Activated CD8-positive, alpha-beta T cell treated with anti-CD3 and anti-CD28 coated beads, Interleukin-2, amount 10 ng/mL, durations not matched to agents 7 days and 5 days (primary cell): ENCODE data around the gene PRDM15. TPM values are rescaled to one million over a fixed set of nuclear protein-coding genes. Genes with fewer than 3 reads are reported as not detected.

ENCODE experiments used
- ATAC-seq: fragments of 150-1000 bp; cut with Tn5 transposase; one replicate; pipeline ENCODE4 v1.10.0; 2021; ENCODE audit warnings: moderate library complexity
- CTCF ChIA-PET: fragments of 350-600 bp; sonication (Branson Sonifier 250); formaldehyde crosslinking; loops from one replicate; lab custom pipeline; 2021; ENCODE audit warnings: antibody characterized with exemption; lab: Charles Lee
- POLR2A ChIA-PET: fragments of 350-600 bp; sonication (Branson Sonifier 250); formaldehyde crosslinking; loops from one replicate; lab custom pipeline; 2021; ENCODE audit warnings: antibody characterized with exemption; lab: Charles Lee
- DNase-seq: peaks from one replicate; pipeline ENCODE4 v3.0.0-alpha.2; 2020
- H3K27ac Mint-ChIP-seq: one replicate; pipeline ENCODE4 v1.8.0; 2021; ENCODE audit warnings: mild to moderate bottlenecking, mixed read lengths
- H3K27me3 Mint-ChIP-seq: one replicate; pipeline ENCODE4 v1.8.0; 2021; ENCODE audit warnings: low read depth, mixed read lengths
- H3K36me3 Mint-ChIP-seq: one replicate; pipeline ENCODE4 v1.8.0; 2021; ENCODE audit warnings: low read depth, mixed read lengths
- H3K4me1 Mint-ChIP-seq: one replicate; pipeline ENCODE4 v1.8.0; 2021; ENCODE audit warnings: low read depth, mixed read lengths
- H3K4me3 Mint-ChIP-seq: one replicate; pipeline ENCODE4 v1.8.0; 2021; ENCODE audit warnings: mild to moderate bottlenecking, mixed read lengths
- H3K9me3 Mint-ChIP-seq: one replicate; pipeline ENCODE4 v1.8.0; 2022; ENCODE audit warnings: mixed read lengths; ENCODE audit not compliant: insufficient read depth
- total RNA-seq, 2 experiments: library from RNA; stranded (reverse); gene quantifications; one replicate each; pipeline ENCODE4 v1.2.3, GENCODE V29; 2021

The PRDM15 gene
- total RNA-seq, 2 experiments from 2014 or later, result 8.5 to 9.6 TPM

GRCh38 chr21:41895643-41896493 is 16.7 kb upstream of the PRDM15 start:
- ChIA-PET CTCF (interaction anchor here (0.6 to 1.4 kb wide), 14 partner anchors 10 to 745 kb away, joined by 3 to 7 read pairs (median 4); no protein-coding TSS in a partner anchor), POLR2A (interaction anchor here (0.6 to 1.4 kb wide), 6 partner anchors 10 to 226 kb away, joined by 3 to 6 read pairs (median 3); partner anchors contain the start of gene PRDM15)
- DNase-seq, result peak; percentile 83
- H3K4me3 Mint-ChIP-seq, result peak overlapping the region; percentile 1
- peak overlapping the region; percentile 80 for H3K27ac Mint-ChIP-seq
- H3K27me3 Mint-ChIP-seq, result no peaks in the 10 kb centered on the region
- H3K9me3 Mint-ChIP-seq, result no peaks in the 10 kb centered on the region
- peaks cover 49% of the 10 kb centered on the region for H3K4me1 Mint-ChIP-seq
- peak; percentile 91 for ATAC-seq
- peaks cover 4% of the 10 kb centered on the region for H3K36me3 Mint-ChIP-seq

GRCh38 chr21:41894922-41895557 is 15.9 kb upstream of the PRDM15 start:
- H3K27ac Mint-ChIP-seq, result peak overlapping the region; percentile 14

GRCh38 chr21:41894511-41894910 is 15.4 kb upstream of the PRDM15 start:
- POLR2A ChIA-PET, result interaction anchor here (1.0 kb wide), 1 partner anchor 15 kb away, joined by 3 read pairs; no protein-coding TSS in a partner anchor
- H3K27ac Mint-ChIP-seq, result no peak overlapping the region
- H3K4me3 Mint-ChIP-seq, result no peak overlapping the region
- no peaks in the 10 kb centered on the region for H3K27me3 Mint-ChIP-seq
- DNase-seq (no peak), ATAC-seq (no peak)
- H3K9me3 Mint-ChIP-seq, result no peaks in the 10 kb centered on the region
- CTCF ChIA-PET, result no interaction called here
- H3K4me1 Mint-ChIP-seq, result peaks cover 38% of the 10 kb centered on the region
- H3K36me3 Mint-ChIP-seq, result peaks cover 2% of the 10 kb centered on the region

More at GRCh38 chr21:41894922-41895557, 15.9 kb upstream of the PRDM15 start:
- ATAC-seq, result no peak
- DNase-seq, result no peak
- Mint-ChIP-seq H3K4me3 (no peak overlapping the region), H3K36me3 (peaks cover 2% of the 10 kb centered on the region), H3K9me3 (no peaks in the 10 kb centered on the region), H3K4me1 (peaks cover 43% of the 10 kb centered on the region), H3K27me3 (no peaks in the 10 kb centered on the region)
- CTCF ChIA-PET, result interaction anchor here (0.8 to 1.4 kb wide), 10 partner anchors 9 to 633 kb away, joined by 3 to 7 read pairs (median 4); no protein-coding TSS in a partner anchor
- POLR2A ChIA-PET, result interaction anchor here (0.6 to 1.4 kb wide), 4 partner anchors 15 to 140 kb away, joined by 3 to 6 read pairs (median 3); partner anchors contain the start of gene PRDM15

GRCh38 chr21:41892726-41893125 is 13.6 kb upstream of the PRDM15 start:
- POLR2A ChIA-PET, result no interaction called here
- H3K27me3 Mint-ChIP-seq, result no peaks in the 10 kb centered on the region
- no peak for ATAC-seq
- DNase-seq, result no peak
- H3K36me3 Mint-ChIP-seq, result no peaks in the 10 kb centered on the region
- H3K4me1 Mint-ChIP-seq, result peaks cover 22% of the 10 kb centered on the region
- CTCF ChIA-PET, result no interaction called here
- H3K27ac Mint-ChIP-seq, result no peak overlapping the region
- H3K4me3 Mint-ChIP-seq, result no peak overlapping the region
- no peaks in the 10 kb centered on the region for H3K9me3 Mint-ChIP-seq

GRCh38 chr21:41891132-41891531 is 12.0 kb upstream of the PRDM15 start:
- no peak for ATAC-seq
- CTCF ChIA-PET, result no interaction called here
- Mint-ChIP-seq H3K27me3 (no peaks in the 10 kb centered on the region), H3K4me1 (peaks cover 10% of the 10 kb centered on the region), H3K36me3 (no peaks in the 10 kb centered on the region), H3K4me3 (no peak overlapping the region), H3K27ac (no peak overlapping the region), H3K9me3 (no peaks in the 10 kb centered on the region)
- DNase-seq, result no peak
- POLR2A ChIA-PET, result no interaction called here

- H3K4me1 Mint-ChIP-seq, result peaks cover 3% of the 10 kb centered on the region
- H3K27me3 Mint-ChIP-seq, result no peaks in the 10 kb centered on the region
- POLR2A ChIA-PET, result no interaction called here
- H3K27ac Mint-ChIP-seq, result no peak overlapping the region
- H3K4me3 Mint-ChIP-seq, result no peak overlapping the region
- CTCF ChIA-PET, result no interaction called here
- no peak for DNase-seq
- H3K36me3 Mint-ChIP-seq, result no peaks in the 10 kb centered on the region
- no peak for ATAC-seq
- H3K9me3 Mint-ChIP-seq, result no peaks in the 10 kb centered on the region
These were observed 11.2 kb upstream of the PRDM15 start for GRCh38 chr21:41890355-41890754.

- Mint-ChIP-seq H3K9me3 (no peaks in the 10 kb centered on the region), H3K4me1 (no peaks in the 10 kb centered on the region), H3K27me3 (no peaks in the 10 kb centered on the region), H3K27ac (no peak overlapping the region), H3K4me3 (no peak overlapping the region), H3K36me3 (no peaks in the 10 kb centered on the region)
- no peak for ATAC-seq
- CTCF ChIA-PET, result interaction anchor here (0.7 kb wide), 1 partner anchor 9 kb away, joined by 3 read pairs; no protein-coding TSS in a partner anchor
- POLR2A ChIA-PET, result no interaction called here
- no peak for DNase-seq
These were observed 9.7 kb upstream of the PRDM15 start for GRCh38 chr21:41888749-41889376.

- DNase-seq (no peak), ATAC-seq (no peak)
- Mint-ChIP-seq H3K9me3 (no peaks in the 10 kb centered on the region), H3K36me3 (no peaks in the 10 kb centered on the region), H3K4me3 (no peak overlapping the region), H3K27me3 (no peaks in the 10 kb centered on the region), H3K27ac (no peak overlapping the region), H3K4me1 (no peaks in the 10 kb centered on the region)
- ChIA-PET POLR2A (no interaction called here), CTCF (no interaction called here)
These were observed 8.5 kb upstream of the PRDM15 start for GRCh38 chr21:41887667-41888066.

- H3K36me3 Mint-ChIP-seq, result no peaks in the 10 kb centered on the region
- no peak overlapping the region for H3K4me3 Mint-ChIP-seq
- ChIA-PET POLR2A (interaction anchor here (0.9 kb wide), 1 partner anchor 176 kb away, joined by 3 read pairs; no protein-coding TSS in a partner anchor), CTCF (interaction anchor here (1.0 to 1.2 kb wide), 3 partner anchors 10 to 222 kb away, joined by 3 to 5 read pairs (median 4); no protein-coding TSS in a partner anchor)
- H3K27ac Mint-ChIP-seq, result no peak overlapping the region
- H3K9me3 Mint-ChIP-seq, result no peaks in the 10 kb centered on the region
- H3K27me3 Mint-ChIP-seq, result no peaks in the 10 kb centered on the region
- ATAC-seq, result no peak
- H3K4me1 Mint-ChIP-seq, result no peaks in the 10 kb centered on the region
- no peak for DNase-seq
These were observed 7.2 kb upstream of the PRDM15 start for GRCh38 chr21:41886328-41886727.

GRCh38 chr21:41885341-41886024 is 6.3 kb upstream of the PRDM15 start:
- ATAC-seq (no peak), DNase-seq (no peak)
- CTCF ChIA-PET, result interaction anchor here (1.0 to 1.2 kb wide), 3 partner anchors 10 to 223 kb away, joined by 3 to 5 read pairs (median 4); no protein-coding TSS in a partner anchor
- H3K9me3 Mint-ChIP-seq, result no peaks in the 10 kb centered on the region
- no peak overlapping the region for H3K27ac Mint-ChIP-seq
- no peak overlapping the region for H3K4me3 Mint-ChIP-seq
- POLR2A ChIA-PET, result interaction anchor here (0.8 kb wide), 1 partner anchor 10 kb away, joined by 5 read pairs; no protein-coding TSS in a partner anchor
- H3K36me3 Mint-ChIP-seq, result no peaks in the 10 kb centered on the region
- H3K27me3 Mint-ChIP-seq, result no peaks in the 10 kb centered on the region
- H3K4me1 Mint-ChIP-seq, result peaks cover 2% of the 10 kb centered on the region
